ENCODE results near the gene KIF26A. TPM values are rescaled to one million over a fixed set of nuclear protein-coding genes. Genes with fewer than 3 reads are reported as not detected.

The KIF26A gene
- total RNA-seq, 1 donor from 2014 or later: 5.9 TPM

DNA sequence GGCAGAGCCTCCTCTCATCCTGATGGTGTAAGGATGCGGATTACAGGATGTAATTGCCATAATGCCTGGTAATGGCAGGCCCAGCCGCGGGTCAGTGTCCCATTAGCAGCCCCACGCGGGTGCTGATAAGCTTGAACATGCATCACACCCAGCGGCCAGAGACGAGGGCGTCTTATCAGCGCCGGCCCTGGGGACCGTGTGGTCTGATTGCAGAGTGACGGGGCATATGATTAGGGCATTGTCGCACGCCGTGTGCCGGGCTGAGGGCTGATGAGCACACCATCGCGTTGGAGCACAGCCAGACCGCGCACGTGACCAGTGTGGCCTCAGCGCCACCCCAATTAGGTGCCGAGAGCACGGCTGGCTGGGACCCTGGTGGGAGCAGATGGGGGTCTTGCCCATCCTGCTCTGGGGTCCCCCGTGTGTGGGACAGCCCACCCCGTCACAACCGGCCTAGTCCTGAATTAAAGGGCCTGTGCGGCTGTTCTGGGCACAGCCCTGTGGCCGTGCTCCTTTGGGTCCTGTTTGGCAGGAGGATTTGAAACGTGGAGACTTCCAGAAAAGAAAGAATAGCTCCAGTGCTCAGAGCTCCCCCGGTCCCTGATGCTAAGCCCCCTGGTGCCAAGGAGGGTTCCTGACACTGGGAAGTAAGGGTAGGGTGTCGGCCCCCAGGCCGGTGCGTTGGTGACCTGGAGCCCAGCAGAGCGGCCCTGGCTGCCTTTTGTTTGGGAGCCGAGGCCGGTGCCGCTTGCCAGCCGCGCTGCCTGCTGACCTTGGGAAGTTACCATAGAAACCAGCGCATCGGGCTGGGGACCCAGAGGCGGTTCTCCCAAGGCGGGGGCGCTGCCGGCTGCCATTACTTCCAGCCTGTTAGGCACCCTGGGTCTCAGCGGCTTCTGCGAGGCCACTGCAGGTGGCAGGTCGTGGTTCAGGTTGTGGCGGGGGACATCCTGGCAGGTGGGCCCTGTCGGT, 20.7 kb downstream of the KIF26A start:
- no peak overlapping the region for H3K4me3 ChIP-seq
- H3K27me3 ChIP-seq: no peaks in the 10 kb centered on the region
- ATAC-seq (no peak), DNase-seq (no peak)
- H3K36me3 ChIP-seq: no peaks in the 10 kb centered on the region
- no peaks in the 10 kb centered on the region for H3K9me3 ChIP-seq
- intact Hi-C loops (cut with DNase I): no loop called here
- no peak overlapping the region for H3K27ac ChIP-seq
- H3K4me1 ChIP-seq: no peaks in the 10 kb centered on the region
- TF ChIP-seq CTCF (IDR thresholded peaks at IDR 0.05): no peak

DNA sequence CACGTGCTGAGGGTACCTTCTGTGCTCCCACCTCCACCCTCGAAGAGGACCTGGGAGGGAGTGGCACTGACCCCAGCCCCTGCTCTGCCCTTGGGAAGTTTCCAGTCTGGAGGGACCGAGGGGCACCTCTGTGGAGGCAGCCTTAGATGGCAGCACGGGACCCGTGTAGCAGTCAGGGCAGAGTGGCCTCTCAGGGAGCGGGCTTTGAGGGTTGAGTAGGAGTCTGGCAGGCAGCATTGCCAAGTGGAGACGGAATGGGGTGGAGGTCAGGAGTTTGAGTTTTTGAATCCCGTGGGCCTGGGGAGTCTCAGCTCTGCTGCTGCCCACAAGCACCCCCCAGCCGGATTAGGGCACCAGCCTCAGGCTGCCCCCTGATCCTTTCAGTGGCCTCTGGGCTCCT, 21.6 kb downstream of the KIF26A start:
- H3K9me3 ChIP-seq: no peaks in the 10 kb centered on the region
- ATAC-seq (no peak), DNase-seq (no peak)
- TF ChIP-seq CTCF (IDR thresholded peaks at IDR 0.05): no peak
- H3K4me3 ChIP-seq: no peak overlapping the region
- no peaks in the 10 kb centered on the region for H3K36me3 ChIP-seq
- intact Hi-C loops (cut with DNase I): no loop called here
- no peaks in the 10 kb centered on the region for H3K27me3 ChIP-seq
- no peak overlapping the region for H3K27ac ChIP-seq
- no peaks in the 10 kb centered on the region for H3K4me1 ChIP-seq

GRCh38 chr14:104161602-104162367, 23.4 kb downstream of the KIF26A start:
- Histone ChIP-seq H3K27me3 (no peaks in the 10 kb centered on the region), H3K27ac (no peak overlapping the region), H3K4me1 (no peaks in the 10 kb centered on the region), H3K9me3 (no peaks in the 10 kb centered on the region), H3K4me3 (no peak overlapping the region), H3K36me3 (no peaks in the 10 kb centered on the region)
- TF ChIP-seq CTCF (IDR thresholded peaks at IDR 0.05): no peak
- ATAC-seq (no peak), DNase-seq (no peak)
- intact Hi-C loops (cut with DNase I): no loop called here

GRCh38 chr14:104162495-104162894, 24.1 kb downstream of the KIF26A start:
- Histone ChIP-seq H3K27me3 (no peaks in the 10 kb centered on the region), H3K4me1 (no peaks in the 10 kb centered on the region), H3K4me3 (no peak overlapping the region), H3K9me3 (no peaks in the 10 kb centered on the region), H3K27ac (no peak overlapping the region), H3K36me3 (no peaks in the 10 kb centered on the region)
- DNase-seq (no peak), ATAC-seq (no peak)
- intact Hi-C loops (cut with DNase I): no loop called here
- TF ChIP-seq CTCF (IDR thresholded peaks at IDR 0.05): no peak

DNA sequence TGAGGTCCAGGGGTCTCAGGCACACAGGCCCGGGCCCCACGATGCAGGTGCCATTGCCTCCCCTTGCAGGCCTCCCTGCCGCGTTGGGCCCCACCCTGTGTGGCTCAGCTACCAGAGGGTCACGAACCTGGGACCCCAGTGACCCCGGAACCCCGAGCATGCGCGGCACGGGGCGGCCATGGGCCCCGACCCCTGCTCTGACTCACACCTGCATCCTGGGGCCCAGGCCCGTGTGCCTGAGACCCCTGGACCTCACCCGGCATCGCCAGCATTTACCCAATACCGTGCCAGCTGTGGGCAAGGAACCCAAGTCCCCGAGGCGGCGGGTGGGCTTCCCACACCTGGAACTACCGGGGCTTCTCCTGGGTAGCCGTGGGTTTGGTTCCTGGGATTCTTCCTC, 25.2 kb downstream of the KIF26A start:
- H3K4me1 ChIP-seq: no peaks in the 10 kb centered on the region
- no peak overlapping the region for H3K4me3 ChIP-seq
- no peaks in the 10 kb centered on the region for H3K9me3 ChIP-seq
- no peaks in the 10 kb centered on the region for H3K27me3 ChIP-seq
- intact Hi-C loops (cut with DNase I): no loop called here
- H3K36me3 ChIP-seq: no peaks in the 10 kb centered on the region
- TF ChIP-seq CTCF (IDR thresholded peaks at IDR 0.05): no peak
- ATAC-seq: no peak
- no peak for DNase-seq
- H3K27ac ChIP-seq: no peak overlapping the region
